ENCODE measurements around the gene RABGEF1. TPM values are rescaled to one million over a fixed set of nuclear protein-coding genes. Genes with fewer than 3 reads are reported as not detected.

RABGEF1 gene
- total RNA-seq, 2 donors from 2014 or later = 16.3 to 25.5 TPM

GRCh38 chr7:66729274-66729673 lies 11.3 kb upstream of the RABGEF1 start:
- Histone ChIP-seq H3K27me3 (no peaks in the 10 kb centered on the region), H3K9me3 (peaks cover 3 to 4% of the 10 kb centered on the region in 2 donors), H3K36me3 (no peaks in the 10 kb centered on the region), H3K27ac (no peak overlapping the region), H3K4me3 (no peak overlapping the region), H3K4me1 (no peaks in the 10 kb centered on the region)
- TF ChIP-seq CTCF (IDR thresholded peaks at IDR 0.05) = no peak
- DNase-seq (ENCODE audit: low spot score) = no peak

GRCh38 chr7:66731986-66732385 lies 8.5 kb upstream of the RABGEF1 start:
- H3K4me1 ChIP-seq = peaks cover 0 to 2% of the 10 kb centered on the region in 2 donors
- H3K36me3 ChIP-seq = no peaks in the 10 kb centered on the region
- TF ChIP-seq CTCF (IDR thresholded peaks at IDR 0.05) = no peak
- H3K9me3 ChIP-seq = peaks cover 0 to 7% of the 10 kb centered on the region in 2 donors
- no peak for DNase-seq (ENCODE audit: low spot score)
- H3K27ac ChIP-seq = no peak overlapping the region
- no peak overlapping the region for H3K4me3 ChIP-seq
- H3K27me3 ChIP-seq = no peaks in the 10 kb centered on the region

GRCh38 chr7:66732439-66732838 lies 8.1 kb upstream of the RABGEF1 start:
- Histone ChIP-seq H3K9me3 (peaks cover 0 to 7% of the 10 kb centered on the region in 2 donors), H3K4me3 (no peak overlapping the region), H3K4me1 (peaks cover 0 to 7% of the 10 kb centered on the region in 2 donors), H3K27me3 (no peaks in the 10 kb centered on the region), H3K27ac (no peak overlapping the region), H3K36me3 (no peaks in the 10 kb centered on the region)
- TF ChIP-seq CTCF (IDR thresholded peaks at IDR 0.05) = no peak
- no peak for DNase-seq (ENCODE audit: low spot score)

- TF ChIP-seq CTCF (IDR thresholded peaks at IDR 0.05) = no peak
- Histone ChIP-seq H3K4me3 (no peak overlapping the region), H3K27me3 (no peaks in the 10 kb centered on the region), H3K27ac (no peak overlapping the region), H3K4me1 (peaks cover 0 to 9% of the 10 kb centered on the region in 2 donors), H3K9me3 (peaks cover 0 to 7% of the 10 kb centered on the region in 2 donors), H3K36me3 (no peaks in the 10 kb centered on the region)
- DNase-seq (ENCODE audit: low spot score) = no peak
Observed at GRCh38 chr7:66734006-66734405, 6.5 kb upstream of the RABGEF1 start.

- Histone ChIP-seq H3K4me1 (peaks cover 0 to 14% of the 10 kb centered on the region in 2 donors), H3K9me3 (peaks cover 0 to 7% of the 10 kb centered on the region in 2 donors), H3K27ac (no peak overlapping the region), H3K27me3 (no peaks in the 10 kb centered on the region), H3K4me3 (no peak overlapping the region), H3K36me3 (no peaks in the 10 kb centered on the region)
- no peak for DNase-seq (ENCODE audit: low spot score)
- no peak for TF ChIP-seq CTCF (IDR thresholded peaks at IDR 0.05)
Observed at GRCh38 chr7:66735154-66735553, 5.4 kb upstream of the RABGEF1 start.

GRCh38 chr7:66735850-66736249 lies 4.7 kb upstream of the RABGEF1 start:
- no peak for TF ChIP-seq CTCF (IDR thresholded peaks at IDR 0.05)
- Histone ChIP-seq H3K4me3 (no peak overlapping the region), H3K4me1 (peaks cover 0 to 14% of the 10 kb centered on the region in 2 donors), H3K9me3 (peaks cover 0 to 7% of the 10 kb centered on the region in 2 donors), H3K27me3 (no peaks in the 10 kb centered on the region), H3K36me3 (no peaks in the 10 kb centered on the region), H3K27ac (no peak overlapping the region)
- DNase-seq (ENCODE audit: low spot score) = no peak
